GM23338 (cell line): Measurements from ENCODE around the gene ADAMTS18. TPM values are rescaled to one million over a fixed set of nuclear protein-coding genes. Genes with fewer than 3 reads are reported as not detected.

Source experiments
- ATAC-seq: fragments of 200-7000 bp; cut with Tn5 transposase; 3 replicates; pipeline ENCODE4 v1.9.1; 2020
- DNase-seq: peaks from one replicate; pipeline ENCODE4 v3.0.0-alpha.2; 2015; ENCODE audit warnings: low spot score
- H2AFZ ChIP-seq: fragments of 200-600 bp; sonication (generic); 2 replicates; pipeline ENCODE4 v1.8.0; 2016; ENCODE audit warnings: antibody characterized with exemption, mild to moderate bottlenecking, moderate library complexity
- H3F3A ChIP-seq: fragments of 200-600 bp; sonication (generic); replicated peaks from 2 replicates; pipeline ENCODE4 v1.8.0; 2017; ENCODE audit warnings: antibody characterized with exemption, mixed run types, low read depth
- H3K27ac ChIP-seq: fragments of 200-600 bp; sonication (generic); 2 replicates; pipeline ENCODE4 v1.6.1; 2016; ENCODE audit warnings: low read depth
- H3K27me3 ChIP-seq: fragments of 200-600 bp; sonication (generic); 2 replicates; pipeline ENCODE4 v1.8.0; 2016; ENCODE audit warnings: mild to moderate bottlenecking, mixed run types, moderate library complexity; ENCODE audit not compliant: insufficient read depth
- H3K36me3 ChIP-seq: fragments of 200-600 bp; sonication (generic); 2 replicates; pipeline ENCODE4 v1.8.0; 2016; ENCODE audit warnings: mild to moderate bottlenecking; ENCODE audit not compliant: insufficient read depth
- H3K4me1 ChIP-seq: fragments of 200-600 bp; sonication (generic); 2 replicates; pipeline ENCODE4 v1.8.0; 2016; ENCODE audit warnings: mild to moderate bottlenecking, moderate library complexity; ENCODE audit not compliant: insufficient read depth
- H3K4me2 ChIP-seq: fragments of 200-600 bp; sonication (generic); 2 replicates; pipeline ENCODE4 v1.7.1; 2017; ENCODE audit warnings: mixed run types
- H3K4me3 ChIP-seq: fragments of 200-600 bp; sonication (generic); 2 replicates; pipeline ENCODE4 v1.6.1; 2016; ENCODE audit warnings: mixed run types
- H3K79me2 ChIP-seq: fragments of 200-600 bp; sonication (generic); replicated peaks from 2 replicates; pipeline ENCODE4 v1.8.0; 2017; ENCODE audit warnings: mild to moderate bottlenecking; ENCODE audit not compliant: insufficient read depth
- H3K9me2 ChIP-seq: fragments of 200-600 bp; sonication (generic); 2 replicates; pipeline ENCODE4 v1.8.0; 2017; ENCODE audit not compliant: insufficient read depth
- H4K20me1 ChIP-seq: fragments of 200-600 bp; sonication (generic); replicated peaks from 2 replicates; pipeline ENCODE4 v1.8.0; 2017; ENCODE audit warnings: mild to moderate bottlenecking; ENCODE audit not compliant: insufficient read depth
- H3K27ac Mint-ChIP-seq: 2 replicates; pipeline ENCODE4 v1.8.0; 2020; ENCODE audit warnings: inconsistent platforms, mild to moderate bottlenecking, moderate library complexity, mixed read lengths
- H3K27me3 Mint-ChIP-seq: 3 replicates; pipeline ENCODE4 v1.8.0; 2022; ENCODE audit warnings: low read depth, mild to moderate bottlenecking, moderate library complexity, mixed read lengths, inconsistent platforms; ENCODE audit not compliant: insufficient read depth, poor library complexity
- H3K36me3 Mint-ChIP-seq: 3 replicates; pipeline ENCODE4 v1.8.0; 2021; ENCODE audit warnings: low read depth, mild to moderate bottlenecking, inconsistent platforms, moderate library complexity, mixed read lengths
- H3K4me1 Mint-ChIP-seq: 3 replicates; pipeline ENCODE4 v1.8.0; 2020; ENCODE audit warnings: mild to moderate bottlenecking, inconsistent platforms, mixed read lengths
- H3K4me3 Mint-ChIP-seq: 3 replicates; pipeline ENCODE4 v1.8.0; 2021; ENCODE audit warnings: moderate library complexity, mild to moderate bottlenecking, inconsistent platforms, mixed read lengths
- H3K9me3 Mint-ChIP-seq: 3 replicates; pipeline ENCODE4 v1.8.0; 2020; ENCODE audit warnings: moderate library complexity, mild to moderate bottlenecking, inconsistent platforms, mixed read lengths
- ETS1 ChIP-seq: IDR thresholded peaks from 2 replicates; pipeline ENCODE4 v1.6.1; 2016; ENCODE audit warnings: antibody characterized with exemption
- EZH2 ChIP-seq: fragments of 200-600 bp; sonication (generic); IDR thresholded peaks from one replicate; pipeline ENCODE4 v1.8.0; 2017; ENCODE audit warnings: antibody characterized with exemption, mild to moderate bottlenecking, low read depth; ENCODE audit not compliant: unreplicated experiment
- EZH2phosphoT487 ChIP-seq: fragments of 200-600 bp; sonication (generic); IDR thresholded peaks from one replicate; pipeline ENCODE4 v1.8.1; 2018; ENCODE audit warnings: antibody characterized with exemption; ENCODE audit not compliant: unreplicated experiment
- ZNF462 ChIP-seq: fragments of 250-450 bp; sonication (Bioruptor Pico); IDR thresholded peaks from 2 replicates; pipeline ENCODE4 v1.5.0; 2020; ENCODE audit warnings: mild to moderate bottlenecking, moderate library complexity
- polyA plus RNA-seq: library from polyadenylated mRNA; unstranded; fragments of >200 nt; fragmentation: Nextera tagmentation; extraction: Ambion mirVana; gene quantifications from 2 replicates; pipeline ENCODE4 v1.2.1, GENCODE V29; 2016
- total RNA-seq: library from RNA; depleted of rRNA; stranded (reverse); fragments of >200 nt; shearing (Covaris generic); gene quantifications from 2 replicates; pipeline ENCODE4 v1.2.3, GENCODE V29; 2014

The ADAMTS18 gene
- total and polyA plus RNA-seq, 2 experiments from 2014 or later = 0.15 to 0.90 TPM

DNA sequence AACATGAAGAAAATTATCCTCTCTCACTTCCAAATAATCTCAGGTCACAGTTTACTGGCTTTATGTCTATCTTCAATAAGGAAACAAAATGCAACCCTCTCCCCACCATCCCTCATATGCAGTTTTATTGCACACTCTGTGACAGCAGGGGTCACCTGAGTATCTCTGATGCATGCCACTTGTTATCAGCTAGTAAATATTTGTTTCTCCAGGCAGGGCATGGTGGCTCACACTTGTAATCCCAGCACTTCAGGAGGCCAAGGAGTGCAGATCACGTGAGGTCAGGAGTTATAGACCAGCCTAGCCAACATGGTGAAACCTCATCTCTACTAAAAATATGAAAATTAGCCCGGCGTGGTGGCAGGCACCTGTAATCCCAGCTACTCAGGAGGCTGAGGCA, 61.1 kb downstream of the ADAMTS18 start (continued):
- TF ChIP-seq ZNF462 (CRISPR knock-in tag) = no peak

- Mint-ChIP-seq H3K4me1 (peaks cover 3% of the 10 kb centered on the region; the same call in 2 of the 3 replicates), H3K4me3 (no peak overlapping the region), H3K9me3 (no peaks in the 10 kb centered on the region), H3K27ac (no peak overlapping the region), H3K27me3 (no peaks in the 10 kb centered on the region), H3K36me3 (no peaks in the 10 kb centered on the region)
- H3K79me2 ChIP-seq = no peaks in the 10 kb centered on the region
- H3K4me1 ChIP-seq = peaks cover 7% of the 10 kb centered on the region; the same call in 1 of the 2 replicates
- TF ChIP-seq ETS1 (no peak), EZH2phosphoT487 (no peak), ZNF462 (CRISPR knock-in tag) (no peak), EZH2 (no peak)
- ATAC-seq = no peak
- H3K4me2 ChIP-seq = no peak overlapping the region
- 0 out of 2 replicates have a peak, but pooled peaks cover 7% of the 10 kb centered on the region for H3K9me2 ChIP-seq
- no peaks in the 10 kb centered on the region for H4K20me1 ChIP-seq
- H3F3A ChIP-seq = no peaks in the 10 kb centered on the region
- H3K4me3 ChIP-seq = no peak overlapping the region
- H3K27me3 ChIP-seq = no peaks in the 10 kb centered on the region
- no peak overlapping the region for H3K27ac ChIP-seq
- H3K36me3 ChIP-seq = no peaks in the 10 kb centered on the region
- H2AFZ ChIP-seq = no peak overlapping the region
- no peak for DNase-seq
Measured at GRCh38 chr16:77364770-77365169, 70.1 kb downstream of the ADAMTS18 start.
